Sigmoid colon (tissue), 7 donors: ENCODE measurements around the gene VCAN. TPM values are rescaled to one million over a fixed set of nuclear protein-coding genes. Genes with fewer than 3 reads are reported as not detected.

Experiments used
- DNase-seq: peaks from one replicate; pipeline ENCODE4 v3.0.0-alpha.2; 2019
- H3K27ac ChIP-seq, 4 donors: fragments of 200-600 bp; sonication (generic); one replicate each; pipeline ENCODE4 v1.5.1; 2016 to 2019; ENCODE audit warnings: mild to moderate bottlenecking in 1 of 4
- H3K27me3 ChIP-seq, 3 donors: fragments of 200-600 bp; sonication (generic); one replicate each; pipeline ENCODE4 v1.5.1; 2019; ENCODE audit warnings: mild to moderate bottlenecking in 1 of 3
- H3K36me3 ChIP-seq, 4 donors: fragments of 200-600 bp; sonication (generic); one replicate each; pipeline ENCODE4 v1.5.1; 2016 to 2019
- H3K4me1 ChIP-seq, 4 donors: fragments of 200-600 bp; sonication (generic); one replicate each; pipeline ENCODE4 v1.5.1; 2017 to 2019
- H3K4me3 ChIP-seq, 4 donors: fragments of 200-600 bp; sonication (generic); one replicate each; pipeline ENCODE4 v1.5.1; 2017 to 2019; ENCODE audit warnings: mild to moderate bottlenecking in 2 of 4, moderate library complexity in 1 of 4
- H3K9me3 ChIP-seq, 4 donors: fragments of 200-600 bp in 3 of 4; sonication (generic) in 3 of 4; one replicate each; pipeline versions ENCODE4 v1.5.1 to v1.6.1; 2013 to 2019
- EP300 ChIP-seq, 4 donors: sonication (generic); formaldehyde crosslinking; IDR thresholded peaks; one replicate each; pipeline ENCODE4 v1.6.1; 2017; ENCODE audit warnings: antibody characterized with exemption in 4 of 4
- POLR2A ChIP-seq, 2 donors: fragments of 450-650 bp; IDR thresholded peaks; one replicate each; pipeline ENCODE4 v1.6.1; 2016; ENCODE audit warnings: antibody characterized with exemption in 2 of 2, mild to moderate bottlenecking in 2 of 2, moderate library complexity in 2 of 2
- POLR2AphosphoS5 ChIP-seq, 4 donors: sonication (generic); formaldehyde crosslinking; IDR thresholded peaks; one replicate each; pipeline ENCODE4 v1.6.1; 2017; ENCODE audit warnings: antibody characterized with exemption in 4 of 4
- WGBS, 2 donors: extraction: QIAGEN DNeasy Blood & Tissue Kit; methylation state at CpG; one replicate each; pipeline ENCODE4 v1.1.7; 2013; 5-methylcytosine and 5-hydroxymethylcytosine counted together
- intact Hi-C: fragments of 100-400 bp; cut with DNase I; formaldehyde crosslinking; loops from one replicate; pipeline ENCODE4 v1.15.1; 2023
- polyA plus RNA-seq, 3 donors: library from polyadenylated mRNA; stranded (reverse); fragments of 200-250 nt; gene quantifications; one replicate each; pipeline ENCODE4 v1.2.3, GENCODE V29; 2013
- total RNA-seq, 4 donors: library from RNA; depleted of rRNA; stranded (reverse); fragments of >200 nt; gene quantifications; one replicate each; pipeline ENCODE4 v1.1.0, GENCODE V29; 2016
- TF ChIP-seq, protein P1 (sequence below), 4 experiments: fragments of 450-650 bp in 3 of 4; fragments of 200-600 bp in 1 of 4; IDR thresholded peaks; one replicate each; pipeline ENCODE4 v1.5.1; 2016 to 2019; ENCODE audit warnings: antibody characterized with exemption in 4 of 4, mild to moderate bottlenecking in 3 of 4, moderate library complexity in 2 of 4
- donor health status: healthy with polysubstance abuse.
- donor health status: Bipolar disorder and iron deficiency.
- donor health status: healthy.

Gene VCAN
- total and polyA plus RNA-seq, 7 donors: 0.69 to 115 (median 37.5) TPM

- no peaks in the 10 kb centered on the region for H3K27me3 ChIP-seq
- no peak overlapping the region for H3K4me3 ChIP-seq
- TF ChIP-seq EP300 (IDR thresholded peaks at IDR 0.05) (no peak), POLR2A (IDR thresholded peaks at IDR 0.05) (no peak), POLR2AphosphoS5 (IDR thresholded peaks at IDR 0.05) (no peak)
- TF ChIP-seq, protein P1, sequence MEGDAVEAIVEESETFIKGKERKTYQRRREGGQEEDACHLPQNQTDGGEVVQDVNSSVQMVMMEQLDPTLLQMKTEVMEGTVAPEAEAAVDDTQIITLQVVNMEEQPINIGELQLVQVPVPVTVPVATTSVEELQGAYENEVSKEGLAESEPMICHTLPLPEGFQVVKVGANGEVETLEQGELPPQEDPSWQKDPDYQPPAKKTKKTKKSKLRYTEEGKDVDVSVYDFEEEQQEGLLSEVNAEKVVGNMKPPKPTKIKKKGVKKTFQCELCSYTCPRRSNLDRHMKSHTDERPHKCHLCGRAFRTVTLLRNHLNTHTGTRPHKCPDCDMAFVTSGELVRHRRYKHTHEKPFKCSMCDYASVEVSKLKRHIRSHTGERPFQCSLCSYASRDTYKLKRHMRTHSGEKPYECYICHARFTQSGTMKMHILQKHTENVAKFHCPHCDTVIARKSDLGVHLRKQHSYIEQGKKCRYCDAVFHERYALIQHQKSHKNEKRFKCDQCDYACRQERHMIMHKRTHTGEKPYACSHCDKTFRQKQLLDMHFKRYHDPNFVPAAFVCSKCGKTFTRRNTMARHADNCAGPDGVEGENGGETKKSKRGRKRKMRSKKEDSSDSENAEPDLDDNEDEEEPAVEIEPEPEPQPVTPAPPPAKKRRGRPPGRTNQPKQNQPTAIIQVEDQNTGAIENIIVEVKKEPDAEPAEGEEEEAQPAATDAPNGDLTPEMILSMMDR (IDR thresholded peaks at IDR 0.05): no peak
- no peaks in the 10 kb centered on the region for H3K9me3 ChIP-seq
- no peaks in the 10 kb centered on the region for H3K36me3 ChIP-seq
- intact Hi-C loops: no loop called here
- no peak overlapping the region for H3K27ac ChIP-seq
- WGBS, 2 donors: 64 to 81% methylated on average over 1 of the region's 1 CpG
- peaks cover 0 to 9% (median 3%) of the 10 kb centered on the region in 4 donors for H3K4me1 ChIP-seq
- DNase-seq: no peak
Measured at GRCh38 chr5:83513081-83513480, 41.5 kb downstream of the VCAN start.

DNA sequence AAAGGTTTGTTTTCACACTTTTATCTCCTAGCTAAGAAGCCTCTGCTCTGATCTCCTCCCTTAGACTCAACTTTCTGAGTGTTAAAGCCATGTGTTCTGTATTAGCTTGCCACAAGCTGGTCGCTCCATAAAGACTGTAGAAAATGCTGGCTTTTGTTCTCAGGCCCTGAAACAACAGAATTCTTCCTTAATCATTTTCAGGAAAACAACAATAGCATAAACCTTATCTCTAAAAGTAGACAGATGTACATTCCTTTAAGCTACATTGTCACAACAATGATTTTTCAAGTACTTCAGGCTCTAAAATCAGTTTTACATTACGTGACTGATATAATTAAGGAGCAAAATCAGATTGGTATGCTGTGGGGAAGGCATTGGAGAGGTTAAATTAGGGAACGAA, 41.9 kb downstream of the VCAN start:
- Histone ChIP-seq H3K27ac (no peak overlapping the region), H3K36me3 (no peaks in the 10 kb centered on the region), H3K9me3 (no peaks in the 10 kb centered on the region), H3K4me1 (peaks cover 0 to 9% (median 3%) of the 10 kb centered on the region in 4 donors), H3K4me3 (no peak overlapping the region), H3K27me3 (no peaks in the 10 kb centered on the region)
- intact Hi-C loops: no loop called here
- 76 to 79% methylated on average over 3 of the region's 3 CpGs for WGBS, 2 donors
- DNase-seq: no peak
- TF ChIP-seq POLR2A (IDR thresholded peaks at IDR 0.05): no peak
- TF ChIP-seq EP300 (IDR thresholded peaks at IDR 0.05): no peak
- TF ChIP-seq, protein P1 (IDR thresholded peaks at IDR 0.05): no peak
- TF ChIP-seq POLR2AphosphoS5 (IDR thresholded peaks at IDR 0.05): no peak

GRCh38 chr5:83516377-83516776, 44.8 kb downstream of the VCAN start:
- intact Hi-C loops: no loop called here
- WGBS, 2 donors: 58 to 66% methylated on average over 2 of the region's 2 CpGs

GRCh38 chr5:83517072-83517687, 45.6 kb downstream of the VCAN start:
- H3K36me3 ChIP-seq: no peaks in the 10 kb centered on the region
- no peaks in the 10 kb centered on the region for H3K4me1 ChIP-seq
- 81 to 89% methylated on average over 1 of the region's 1 CpG for WGBS, 2 donors

More at GRCh38 chr5:83516377-83516776, 44.8 kb downstream of the VCAN start:
- no peaks in the 10 kb centered on the region for H3K9me3 ChIP-seq
- H3K4me3 ChIP-seq: no peak overlapping the region
- no peaks in the 10 kb centered on the region for H3K27me3 ChIP-seq
- no peak for DNase-seq
- TF ChIP-seq POLR2A (IDR thresholded peaks at IDR 0.05): no peak
- no peaks in the 10 kb centered on the region for H3K36me3 ChIP-seq
- H3K27ac ChIP-seq: peak overlapping the region in 1 of 4 donors; percentile 6
- no peaks in the 10 kb centered on the region for H3K4me1 ChIP-seq

GRCh38 chr5:83517688-83518085, 46.1 kb downstream of the VCAN start:
- Histone ChIP-seq H3K27me3 (no peaks in the 10 kb centered on the region), H3K4me1 (no peaks in the 10 kb centered on the region), H3K27ac (no peak overlapping the region), H3K9me3 (no peaks in the 10 kb centered on the region), H3K36me3 (no peaks in the 10 kb centered on the region), H3K4me3 (no peak overlapping the region)
- DNase-seq: no peak
- TF ChIP-seq POLR2A (IDR thresholded peaks at IDR 0.05) (no peak), POLR2AphosphoS5 (IDR thresholded peaks at IDR 0.05) (no peak), EP300 (IDR thresholded peaks at IDR 0.05) (no peak)
- TF ChIP-seq, protein P1 (IDR thresholded peaks at IDR 0.05): no peak
- intact Hi-C loops: no loop called here
- 79% methylated on average over 1 of the region's 1 CpG for WGBS, 2 donors

More at GRCh38 chr5:83517072-83517687, 45.6 kb downstream of the VCAN start:
- no peak for DNase-seq
- Histone ChIP-seq H3K27me3 (no peaks in the 10 kb centered on the region), H3K9me3 (no peaks in the 10 kb centered on the region), H3K4me3 (no peak overlapping the region), H3K27ac (peak overlapping the region in 1 of 4 donors; percentile 6)
- TF ChIP-seq EP300 (IDR thresholded peaks at IDR 0.05): no peak
- TF ChIP-seq POLR2AphosphoS5 (IDR thresholded peaks at IDR 0.05): no peak
- TF ChIP-seq POLR2A (IDR thresholded peaks at IDR 0.05): no peak
- TF ChIP-seq, protein P1 (IDR thresholded peaks at IDR 0.05): no peak
- intact Hi-C loops: no loop called here
